ENCODE measurements around the gene ZNF865. TPM values are rescaled to one million over a fixed set of nuclear protein-coding genes. Genes with fewer than 3 reads are reported as not detected.
A peak's percentile ranks its signal among the peaks of the same experiment; 100 is the strongest.

The ZNF865 gene
- total and polyA plus RNA-seq, 10 donors: 4.8 to 23.3 (median 14.3) TPM

DNA sequence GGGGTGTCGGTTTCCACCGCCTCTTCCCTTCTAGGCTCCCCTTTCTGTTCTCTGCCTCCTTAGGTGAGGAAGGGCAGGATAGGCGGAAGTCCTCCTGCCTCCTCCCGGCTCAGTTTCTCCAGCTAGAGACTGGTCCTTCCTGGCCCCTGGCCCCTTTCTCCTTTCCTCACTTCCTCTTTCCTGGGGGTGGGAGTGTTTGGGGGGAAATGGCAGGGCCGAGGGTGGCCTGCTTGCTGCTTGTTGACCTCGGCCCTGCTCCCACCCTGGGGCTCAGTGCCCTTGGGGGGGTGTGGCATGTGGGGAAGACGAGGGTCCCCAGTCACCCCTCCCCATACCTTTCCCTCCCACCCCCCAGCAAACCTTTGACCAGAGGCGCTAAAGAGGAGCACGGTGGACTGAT is 54.4 kb downstream of the ZNF865 start:
- Histone ChIP-seq H3K4me3 (no peak overlapping the region), H3K27me3 (replicated peaks in 1 of 7) (no peaks in the 10 kb centered on the region), H3K36me3 (peaks cover 3 to 68% (median 56%) of the 10 kb centered on the region in 6 donors), H3K27ac (peak overlapping the region in 5 of 8 donors; percentile 1 to 51 (median 27)), H3K9me3 (no peaks in the 10 kb centered on the region), H3K4me1 (peaks cover 37 to 86% (median 51%) of the 10 kb centered on the region in 6 donors)
- intact Hi-C loops (cut with DNase I; ENCODE audit: low total_unique reads): no loop called here
- 51 to 65% (median 55%) methylated on average over 9 of the region's 9 CpGs for WGBS, 5 donors
- no peak for DNase-seq
- no peak for TF ChIP-seq POLR2AphosphoS5 (IDR thresholded peaks at IDR 0.05)

DNA sequence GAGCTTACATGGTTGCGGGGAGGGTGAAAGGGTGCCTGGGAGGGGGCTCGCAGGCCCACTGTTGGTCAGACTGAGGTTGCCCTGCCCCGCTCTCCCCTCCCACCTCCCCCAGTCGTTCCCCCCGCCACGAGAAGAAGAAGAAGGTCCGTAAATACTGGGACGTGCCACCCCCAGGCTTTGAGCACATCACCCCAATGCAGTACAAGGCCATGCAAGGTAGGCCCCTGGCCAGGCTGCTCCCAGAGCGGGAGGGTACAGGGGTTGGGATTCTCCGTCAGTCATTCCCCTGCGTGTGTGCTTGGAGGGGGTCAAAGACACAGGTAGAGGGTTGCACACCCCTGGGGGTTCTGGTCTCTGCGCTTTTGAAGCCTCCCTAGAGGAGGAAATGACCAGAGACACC is 55.0 kb downstream of the ZNF865 start:
- H3K9me3 ChIP-seq: no peaks in the 10 kb centered on the region
- H3K36me3 ChIP-seq: peaks cover 3 to 74% (median 58%) of the 10 kb centered on the region in 6 donors
- no peak overlapping the region for H3K4me3 ChIP-seq
- 84 to 95% (median 91%) methylated on average over 8 to 12 of the region's 12 CpGs for WGBS, 5 donors
- TF ChIP-seq, protein P1, sequence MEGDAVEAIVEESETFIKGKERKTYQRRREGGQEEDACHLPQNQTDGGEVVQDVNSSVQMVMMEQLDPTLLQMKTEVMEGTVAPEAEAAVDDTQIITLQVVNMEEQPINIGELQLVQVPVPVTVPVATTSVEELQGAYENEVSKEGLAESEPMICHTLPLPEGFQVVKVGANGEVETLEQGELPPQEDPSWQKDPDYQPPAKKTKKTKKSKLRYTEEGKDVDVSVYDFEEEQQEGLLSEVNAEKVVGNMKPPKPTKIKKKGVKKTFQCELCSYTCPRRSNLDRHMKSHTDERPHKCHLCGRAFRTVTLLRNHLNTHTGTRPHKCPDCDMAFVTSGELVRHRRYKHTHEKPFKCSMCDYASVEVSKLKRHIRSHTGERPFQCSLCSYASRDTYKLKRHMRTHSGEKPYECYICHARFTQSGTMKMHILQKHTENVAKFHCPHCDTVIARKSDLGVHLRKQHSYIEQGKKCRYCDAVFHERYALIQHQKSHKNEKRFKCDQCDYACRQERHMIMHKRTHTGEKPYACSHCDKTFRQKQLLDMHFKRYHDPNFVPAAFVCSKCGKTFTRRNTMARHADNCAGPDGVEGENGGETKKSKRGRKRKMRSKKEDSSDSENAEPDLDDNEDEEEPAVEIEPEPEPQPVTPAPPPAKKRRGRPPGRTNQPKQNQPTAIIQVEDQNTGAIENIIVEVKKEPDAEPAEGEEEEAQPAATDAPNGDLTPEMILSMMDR (IDR thresholded peaks at IDR 0.05 in 8 of 11, conservative IDR thresholded peaks at IDR 0.05 in 3 of 11): no peak
- TF ChIP-seq POLR2A (IDR thresholded peaks at IDR 0.05): no peak
- no peak for TF ChIP-seq POLR2AphosphoS5 (IDR thresholded peaks at IDR 0.05)
- peak overlapping the region in 3 of 8 donors; percentile 27 to 51 (median 40) for H3K27ac ChIP-seq
- no peaks in the 10 kb centered on the region for H3K27me3 ChIP-seq (replicated peaks in 1 of 7)
- no peak for DNase-seq
- intact Hi-C loops (cut with DNase I; ENCODE audit: low total_unique reads): no loop called here
- H3K4me1 ChIP-seq: peaks cover 37 to 85% (median 51%) of the 10 kb centered on the region in 6 donors

DNA sequence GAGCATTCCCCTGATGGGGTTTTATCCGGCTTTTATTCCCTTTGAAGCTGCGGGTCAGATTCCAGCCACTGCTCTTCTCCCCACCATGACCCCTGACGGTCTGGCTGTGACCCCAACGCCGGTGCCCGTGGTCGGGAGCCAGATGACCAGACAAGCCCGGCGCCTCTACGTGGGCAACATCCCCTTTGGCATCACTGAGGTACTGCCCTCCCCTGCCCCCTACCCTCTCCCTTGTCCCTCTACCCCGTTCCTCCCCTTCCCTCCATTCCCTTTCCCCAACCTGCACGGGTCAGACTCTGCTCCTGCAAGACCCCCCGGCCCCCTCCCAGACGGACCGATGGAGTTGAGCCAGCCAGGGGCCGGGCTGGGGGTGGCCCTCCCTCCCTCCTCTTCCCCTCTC is 55.5 kb downstream of the ZNF865 start:
- Histone ChIP-seq H3K9me3 (no peaks in the 10 kb centered on the region), H3K4me3 (no peak overlapping the region), H3K4me1 (peaks cover 33 to 85% (median 48%) of the 10 kb centered on the region in 6 donors), H3K27me3 (replicated peaks in 1 of 7) (no peaks in the 10 kb centered on the region), H3K36me3 (peaks cover 3 to 80% (median 64%) of the 10 kb centered on the region in 6 donors), H3K27ac (no peak overlapping the region)
- intact Hi-C loops (cut with DNase I; ENCODE audit: low total_unique reads): no loop called here
- DNase-seq: no peak
- 81 to 89% (median 87%) methylated on average over 16 of the region's 16 CpGs for WGBS, 5 donors
- peak in 1 of 3 donors; percentile 19 for TF ChIP-seq POLR2AphosphoS5 (IDR thresholded peaks at IDR 0.05)
- TF ChIP-seq, protein P1 (IDR thresholded peaks at IDR 0.05 in 8 of 11, conservative IDR thresholded peaks at IDR 0.05 in 3 of 11): no peak

DNA sequence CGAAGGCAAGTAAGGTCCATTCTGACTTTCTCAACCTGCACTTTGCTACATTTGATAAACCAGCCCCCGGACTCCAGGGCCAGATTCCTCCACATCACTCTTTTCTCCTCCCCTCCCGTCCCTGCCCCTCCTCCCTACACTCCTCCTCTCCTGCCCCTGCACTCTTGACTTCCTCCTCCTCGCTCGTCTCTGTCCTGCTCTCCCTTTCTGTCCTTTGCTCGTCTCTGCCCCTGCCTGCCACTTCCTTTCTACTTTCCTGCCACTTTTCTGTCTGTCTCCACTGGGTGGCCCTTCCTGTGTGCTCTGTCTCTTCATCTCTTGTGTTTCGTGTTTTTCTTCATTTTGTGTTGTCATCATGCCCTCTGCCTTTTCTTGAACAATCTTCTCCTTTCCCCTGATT is 56.4 kb downstream of the ZNF865 start:
- 50 to 70% (median 59%) methylated on average over 7 of the region's 7 CpGs for WGBS, 5 donors
- Histone ChIP-seq H3K27ac (no peak overlapping the region), H3K4me1 (peaks cover 25 to 85% (median 42%) of the 10 kb centered on the region in 6 donors), H3K36me3 (peaks cover 8 to 88% (median 72%) of the 10 kb centered on the region in 6 donors), H3K4me3 (no peak overlapping the region), H3K27me3 (replicated peaks in 1 of 7) (no peaks in the 10 kb centered on the region), H3K9me3 (no peaks in the 10 kb centered on the region)
- intact Hi-C loops (cut with DNase I; ENCODE audit: low total_unique reads): no loop called here
- no peak for DNase-seq
- no peak for TF ChIP-seq POLR2A (IDR thresholded peaks at IDR 0.05)
- peak in 1 of 3 donors; percentile 12 for TF ChIP-seq POLR2AphosphoS5 (IDR thresholded peaks at IDR 0.05)

DNA sequence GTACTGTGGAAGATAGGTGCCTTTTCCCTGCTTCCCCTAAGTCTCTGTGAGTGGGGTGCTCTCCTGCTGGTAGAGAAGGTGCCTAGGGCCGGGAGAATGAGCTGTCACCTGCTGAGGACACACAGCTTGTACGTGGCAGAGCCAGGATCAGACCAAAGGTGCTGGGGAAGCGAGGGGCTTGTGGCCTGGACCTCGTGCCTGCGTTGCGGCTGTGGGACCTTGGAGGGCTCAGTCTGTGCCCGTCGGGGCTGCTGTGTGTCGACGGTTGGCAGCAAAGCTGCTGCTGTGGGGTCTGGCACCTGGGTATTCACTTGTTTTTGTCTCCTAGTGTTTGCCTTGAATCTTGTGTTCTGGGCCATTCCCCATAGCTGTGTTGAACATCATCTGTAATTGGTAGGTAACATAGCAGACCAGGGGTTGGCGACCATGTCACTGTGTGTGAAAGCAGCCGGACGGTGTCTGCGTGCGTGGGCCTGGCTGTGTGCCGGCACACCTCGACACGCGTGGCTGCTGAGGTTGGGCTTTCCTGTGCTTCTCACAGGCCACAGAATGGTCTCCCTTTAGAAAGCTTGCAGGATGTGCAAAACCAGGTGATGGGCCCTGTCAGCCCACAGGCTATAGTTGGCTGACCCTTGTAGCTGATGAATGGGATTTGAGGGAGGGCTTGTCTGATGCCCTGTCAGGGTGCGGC is 58.5 kb downstream of the ZNF865 start:
- Histone ChIP-seq H3K9me3 (no peaks in the 10 kb centered on the region), H3K27me3 (replicated peaks in 1 of 7) (no peaks in the 10 kb centered on the region), H3K36me3 (peaks cover 9 to 100% (median 92%) of the 10 kb centered on the region in 6 donors), H3K4me1 (peaks cover 3 to 85% (median 34%) of the 10 kb centered on the region in 6 donors), H3K4me3 (no peak overlapping the region), H3K27ac (no peak overlapping the region)
- intact Hi-C loops (cut with DNase I; ENCODE audit: low total_unique reads): no loop called here
- DNase-seq: no peak
- WGBS, 5 donors: 88 to 92% (median 89%) methylated on average over 15 to 20 of the region's 20 CpGs
- TF ChIP-seq, protein P1 (IDR thresholded peaks at IDR 0.05 in 8 of 11, conservative IDR thresholded peaks at IDR 0.05 in 3 of 11): no peak
- TF ChIP-seq POLR2AphosphoS5 (IDR thresholded peaks at IDR 0.05): peak in 2 of 3 donors; percentile 47 to 72
- TF ChIP-seq POLR2A (IDR thresholded peaks at IDR 0.05): no peak
